ENCODE results near the gene SLC44A5. TPM values are rescaled to one million over a fixed set of nuclear protein-coding genes. Genes with fewer than 3 reads are reported as not detected.

Gene SLC44A5
- total and polyA plus RNA-seq, 2 donors from 2014 or later: 0.66 to 5.0 TPM

DNA sequence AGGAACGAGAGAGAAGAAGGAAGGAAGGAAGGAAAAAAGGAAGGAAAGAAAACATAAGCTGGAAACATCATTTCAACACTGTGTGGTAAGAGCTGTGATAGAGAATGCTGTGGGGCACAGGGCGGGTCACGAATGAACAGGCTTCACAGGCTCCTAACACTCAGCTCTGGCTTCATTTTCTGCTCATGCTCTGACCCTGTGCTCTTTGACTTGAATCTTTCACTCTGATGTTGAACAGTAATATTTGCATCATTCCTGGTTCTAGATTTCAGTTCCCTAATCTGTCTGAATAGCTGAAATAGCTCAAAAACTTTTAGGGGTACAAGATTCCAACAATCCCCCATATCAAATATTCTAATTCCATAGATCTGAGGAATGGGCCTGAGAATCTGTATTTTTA, 269.4 kb downstream of the SLC44A5 start:
- Histone ChIP-seq H3K9me3 (ENCODE audit: control insufficient read depth in 2 of 3, insufficient read depth in 1 of 3, low read length in 3 of 3) (no peaks in the 10 kb centered on the region), H3K27me3 (ENCODE audit: control insufficient read depth, insufficient read depth, low read length) (no peaks in the 10 kb centered on the region)
- TF ChIP-seq, protein P1, sequence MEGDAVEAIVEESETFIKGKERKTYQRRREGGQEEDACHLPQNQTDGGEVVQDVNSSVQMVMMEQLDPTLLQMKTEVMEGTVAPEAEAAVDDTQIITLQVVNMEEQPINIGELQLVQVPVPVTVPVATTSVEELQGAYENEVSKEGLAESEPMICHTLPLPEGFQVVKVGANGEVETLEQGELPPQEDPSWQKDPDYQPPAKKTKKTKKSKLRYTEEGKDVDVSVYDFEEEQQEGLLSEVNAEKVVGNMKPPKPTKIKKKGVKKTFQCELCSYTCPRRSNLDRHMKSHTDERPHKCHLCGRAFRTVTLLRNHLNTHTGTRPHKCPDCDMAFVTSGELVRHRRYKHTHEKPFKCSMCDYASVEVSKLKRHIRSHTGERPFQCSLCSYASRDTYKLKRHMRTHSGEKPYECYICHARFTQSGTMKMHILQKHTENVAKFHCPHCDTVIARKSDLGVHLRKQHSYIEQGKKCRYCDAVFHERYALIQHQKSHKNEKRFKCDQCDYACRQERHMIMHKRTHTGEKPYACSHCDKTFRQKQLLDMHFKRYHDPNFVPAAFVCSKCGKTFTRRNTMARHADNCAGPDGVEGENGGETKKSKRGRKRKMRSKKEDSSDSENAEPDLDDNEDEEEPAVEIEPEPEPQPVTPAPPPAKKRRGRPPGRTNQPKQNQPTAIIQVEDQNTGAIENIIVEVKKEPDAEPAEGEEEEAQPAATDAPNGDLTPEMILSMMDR (IDR thresholded peaks at IDR 0.05; ENCODE audit: borderline replicate concordance, extremely low read depth, insufficient read depth): no peak

GRCh38 chr1:75338616-75339483, 272.1 kb downstream of the SLC44A5 start:
- Histone ChIP-seq H3K9ac (ENCODE audit: low read length in 3 of 3) (no peak overlapping the region), H3K4me3 (ENCODE audit: low read length in 3 of 3) (no peak overlapping the region), H3K27ac (ENCODE audit: low read depth in 2 of 2, low read length in 2 of 2) (no peak overlapping the region), H3K9me3 (ENCODE audit: control insufficient read depth in 2 of 3, insufficient read depth in 1 of 3, low read length in 3 of 3) (no peaks in the 10 kb centered on the region), H3K27me3 (ENCODE audit: control insufficient read depth, insufficient read depth, low read length) (no peaks in the 10 kb centered on the region), H3K4me1 (ENCODE audit: control insufficient read depth in 2 of 3, insufficient read depth in 2 of 3, low read depth in 1 of 3, low read length in 3 of 3) (no peaks in the 10 kb centered on the region), H3K36me3 (ENCODE audit: control insufficient read depth in 2 of 3, insufficient read depth in 3 of 3, low read length in 3 of 3) (no peaks in the 10 kb centered on the region)
- intact Hi-C loops (cut with DNase I): no loop called here
- DNase-seq (peak in 2 of 5 donors; percentile 6 to 7), FAIRE-seq (no peak)
- TF ChIP-seq, protein P1 (IDR thresholded peaks at IDR 0.05; ENCODE audit: borderline replicate concordance, extremely low read depth, insufficient read depth): no peak

More for the DNA sequence above, 269.4 kb downstream of the SLC44A5 start:
- intact Hi-C loops (cut with DNase I): no loop called here
- DNase-seq (no peak), FAIRE-seq (no peak)
- no peaks in the 10 kb centered on the region for H3K4me1 ChIP-seq (ENCODE audit: control insufficient read depth in 2 of 3, insufficient read depth in 2 of 3, low read depth in 1 of 3, low read length in 3 of 3)
- H3K4me3 ChIP-seq (ENCODE audit: low read length in 3 of 3): no peak overlapping the region
- no peak overlapping the region for H3K27ac ChIP-seq (ENCODE audit: low read depth in 2 of 2, low read length in 2 of 2)
- H3K9ac ChIP-seq (ENCODE audit: low read length in 3 of 3): no peak overlapping the region
- no peaks in the 10 kb centered on the region for H3K36me3 ChIP-seq (ENCODE audit: control insufficient read depth in 2 of 3, insufficient read depth in 3 of 3, low read length in 3 of 3)

GRCh38 chr1:75334876-75335389, 276.0 kb downstream of the SLC44A5 start:
- FAIRE-seq (no peak), DNase-seq (no peak)
- H3K4me3 ChIP-seq (ENCODE audit: low read length in 3 of 3): no peak overlapping the region
- H3K27ac ChIP-seq (ENCODE audit: low read depth in 2 of 2, low read length in 2 of 2): no peak overlapping the region
- H3K4me1 ChIP-seq (ENCODE audit: control insufficient read depth in 2 of 3, insufficient read depth in 2 of 3, low read depth in 1 of 3, low read length in 3 of 3): no peaks in the 10 kb centered on the region
- no peaks in the 10 kb centered on the region for H3K36me3 ChIP-seq (ENCODE audit: control insufficient read depth in 2 of 3, insufficient read depth in 3 of 3, low read length in 3 of 3)
- intact Hi-C loops (cut with DNase I): no loop called here
- H3K9ac ChIP-seq (ENCODE audit: low read length in 3 of 3): no peak overlapping the region
- H3K27me3 ChIP-seq (ENCODE audit: control insufficient read depth, insufficient read depth, low read length): no peaks in the 10 kb centered on the region
- TF ChIP-seq, protein P1 (IDR thresholded peaks at IDR 0.05; ENCODE audit: borderline replicate concordance, extremely low read depth, insufficient read depth): no peak
- no peaks in the 10 kb centered on the region for H3K9me3 ChIP-seq (ENCODE audit: control insufficient read depth in 2 of 3, insufficient read depth in 1 of 3, low read length in 3 of 3)

All from kidney (tissue), 14 donors.